GM12892 (cell line): ENCODE data around the gene ATP6V0C.

Source experiments
- POLR2A ChIP-seq: IDR thresholded peaks from 2 replicates; pipeline ENCODE4 v1.6.1; 2011; ENCODE audit warnings: low read depth, low read length, control low read depth
- POLR2AphosphoS5 ChIP-seq: IDR thresholded peaks from 2 replicates; pipeline ENCODE4 v1.6.1; 2011; ENCODE audit warnings: low read depth, low read length, control low read depth
- TAF1 ChIP-seq: IDR thresholded peaks from 2 replicates; pipeline ENCODE4 v1.6.1; 2011; ENCODE audit warnings: low read depth, mild to moderate bottlenecking, control low read depth, low read length, borderline replicate concordance

DNA sequence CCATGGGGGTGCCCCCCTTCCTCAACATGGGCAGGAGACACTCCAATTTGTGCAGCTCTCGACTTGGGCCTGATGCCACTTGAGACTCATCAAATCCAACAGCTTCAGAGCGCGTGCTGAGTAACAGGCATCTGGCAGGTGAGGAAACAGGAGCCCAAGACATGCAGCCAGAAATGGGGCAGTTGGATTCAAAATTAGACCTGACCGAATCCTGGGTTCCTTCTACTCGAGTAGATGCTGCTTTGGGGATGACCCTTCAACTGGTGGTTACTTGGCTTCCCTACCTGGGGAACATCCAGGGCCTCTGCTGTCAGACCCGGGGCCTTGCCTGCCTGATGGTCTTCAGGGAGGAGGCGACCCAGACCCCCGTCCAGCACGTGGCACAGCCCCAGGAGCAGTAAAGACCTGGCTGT, 43.1 kb upstream of the ATP6V0C start:
- no peak for TF ChIP-seq POLR2AphosphoS5
- no peak for TF ChIP-seq POLR2A
- no peak for TF ChIP-seq TAF1
